IMR-90 (cell line): ENCODE measurements around the gene GM2A.

ENCODE experiments used
- BHLHE40 ChIP-seq: fragments of 150-350 bp; IDR thresholded peaks from 2 replicates; pipeline ENCODE4 v1.6.1; 2016; ENCODE audit warnings: mild to moderate bottlenecking, low read depth, low read length
- MAFK ChIP-seq: IDR thresholded peaks from 2 replicates; pipeline ENCODE4 v1.6.1; 2012; ENCODE audit warnings: low read depth, low read length, improper control_type of control experiment
- MXI1 ChIP-seq: IDR thresholded peaks from 2 replicates; pipeline ENCODE4 v1.6.1; 2012; ENCODE audit warnings: low read depth, mild to moderate bottlenecking, low read length, moderate library complexity, borderline replicate concordance
- NFE2L2 ChIP-seq: fragments of 150-350 bp; IDR thresholded peaks from 2 replicates; pipeline ENCODE4 v1.6.1; 2016; ENCODE audit warnings: low read depth, mild to moderate bottlenecking, low read length
- POLR2A ChIP-seq: IDR thresholded peaks from 2 replicates; pipeline ENCODE4 v1.6.1; 2012; ENCODE audit warnings: mild to moderate bottlenecking, low read depth, low read length
- RAD21 ChIP-seq: IDR thresholded peaks from 2 replicates; pipeline ENCODE4 v1.6.1; 2012; ENCODE audit warnings: low read length, improper control_type of control experiment
- RFX5 ChIP-seq: IDR thresholded peaks from 2 replicates; pipeline ENCODE4 v1.8.0; 2012; ENCODE audit warnings: low read depth, mild to moderate bottlenecking, low read length, moderate library complexity
- SMC3 ChIP-seq: fragments of 150-350 bp; IDR thresholded peaks from 2 replicates; pipeline ENCODE4 v1.6.1; 2016; ENCODE audit warnings: low read depth, mild to moderate bottlenecking, antibody characterized with exemption, low read length, moderate library complexity
- TF ChIP-seq, protein P1 (sequence below): conservative IDR thresholded peaks from 2 replicates; pipeline ENCODE4 v1.5.1; 2012; ENCODE audit warnings: mild to moderate bottlenecking, low read depth, low read length, improper control_type of control experiment
- TF ChIP-seq, protein P2 (sequence below): fragments of 150-350 bp; IDR thresholded peaks from 2 replicates; pipeline ENCODE4 v1.6.1; 2016; ENCODE audit warnings: low read depth, mild to moderate bottlenecking, low read length, moderate library complexity, borderline replicate concordance

GRCh38 chr5:151267491-151268260 lies 14.7 kb downstream of the GM2A start:
- TF ChIP-seq, protein P1, sequence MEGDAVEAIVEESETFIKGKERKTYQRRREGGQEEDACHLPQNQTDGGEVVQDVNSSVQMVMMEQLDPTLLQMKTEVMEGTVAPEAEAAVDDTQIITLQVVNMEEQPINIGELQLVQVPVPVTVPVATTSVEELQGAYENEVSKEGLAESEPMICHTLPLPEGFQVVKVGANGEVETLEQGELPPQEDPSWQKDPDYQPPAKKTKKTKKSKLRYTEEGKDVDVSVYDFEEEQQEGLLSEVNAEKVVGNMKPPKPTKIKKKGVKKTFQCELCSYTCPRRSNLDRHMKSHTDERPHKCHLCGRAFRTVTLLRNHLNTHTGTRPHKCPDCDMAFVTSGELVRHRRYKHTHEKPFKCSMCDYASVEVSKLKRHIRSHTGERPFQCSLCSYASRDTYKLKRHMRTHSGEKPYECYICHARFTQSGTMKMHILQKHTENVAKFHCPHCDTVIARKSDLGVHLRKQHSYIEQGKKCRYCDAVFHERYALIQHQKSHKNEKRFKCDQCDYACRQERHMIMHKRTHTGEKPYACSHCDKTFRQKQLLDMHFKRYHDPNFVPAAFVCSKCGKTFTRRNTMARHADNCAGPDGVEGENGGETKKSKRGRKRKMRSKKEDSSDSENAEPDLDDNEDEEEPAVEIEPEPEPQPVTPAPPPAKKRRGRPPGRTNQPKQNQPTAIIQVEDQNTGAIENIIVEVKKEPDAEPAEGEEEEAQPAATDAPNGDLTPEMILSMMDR, result no peak
- TF ChIP-seq POLR2A (no peak), BHLHE40 (no peak), RAD21 (no peak), MAFK (no peak), NFE2L2 (no peak), RFX5 (no peak), SMC3 (no peak), MXI1 (no peak)
- TF ChIP-seq, protein P2, sequence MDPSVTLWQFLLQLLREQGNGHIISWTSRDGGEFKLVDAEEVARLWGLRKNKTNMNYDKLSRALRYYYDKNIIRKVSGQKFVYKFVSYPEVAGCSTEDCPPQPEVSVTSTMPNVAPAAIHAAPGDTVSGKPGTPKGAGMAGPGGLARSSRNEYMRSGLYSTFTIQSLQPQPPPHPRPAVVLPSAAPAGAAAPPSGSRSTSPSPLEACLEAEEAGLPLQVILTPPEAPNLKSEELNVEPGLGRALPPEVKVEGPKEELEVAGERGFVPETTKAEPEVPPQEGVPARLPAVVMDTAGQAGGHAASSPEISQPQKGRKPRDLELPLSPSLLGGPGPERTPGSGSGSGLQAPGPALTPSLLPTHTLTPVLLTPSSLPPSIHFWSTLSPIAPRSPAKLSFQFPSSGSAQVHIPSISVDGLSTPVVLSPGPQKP, result no peak
